ENCODE measurements around the gene NSMCE1.

NSMCE1 gene

DNA sequence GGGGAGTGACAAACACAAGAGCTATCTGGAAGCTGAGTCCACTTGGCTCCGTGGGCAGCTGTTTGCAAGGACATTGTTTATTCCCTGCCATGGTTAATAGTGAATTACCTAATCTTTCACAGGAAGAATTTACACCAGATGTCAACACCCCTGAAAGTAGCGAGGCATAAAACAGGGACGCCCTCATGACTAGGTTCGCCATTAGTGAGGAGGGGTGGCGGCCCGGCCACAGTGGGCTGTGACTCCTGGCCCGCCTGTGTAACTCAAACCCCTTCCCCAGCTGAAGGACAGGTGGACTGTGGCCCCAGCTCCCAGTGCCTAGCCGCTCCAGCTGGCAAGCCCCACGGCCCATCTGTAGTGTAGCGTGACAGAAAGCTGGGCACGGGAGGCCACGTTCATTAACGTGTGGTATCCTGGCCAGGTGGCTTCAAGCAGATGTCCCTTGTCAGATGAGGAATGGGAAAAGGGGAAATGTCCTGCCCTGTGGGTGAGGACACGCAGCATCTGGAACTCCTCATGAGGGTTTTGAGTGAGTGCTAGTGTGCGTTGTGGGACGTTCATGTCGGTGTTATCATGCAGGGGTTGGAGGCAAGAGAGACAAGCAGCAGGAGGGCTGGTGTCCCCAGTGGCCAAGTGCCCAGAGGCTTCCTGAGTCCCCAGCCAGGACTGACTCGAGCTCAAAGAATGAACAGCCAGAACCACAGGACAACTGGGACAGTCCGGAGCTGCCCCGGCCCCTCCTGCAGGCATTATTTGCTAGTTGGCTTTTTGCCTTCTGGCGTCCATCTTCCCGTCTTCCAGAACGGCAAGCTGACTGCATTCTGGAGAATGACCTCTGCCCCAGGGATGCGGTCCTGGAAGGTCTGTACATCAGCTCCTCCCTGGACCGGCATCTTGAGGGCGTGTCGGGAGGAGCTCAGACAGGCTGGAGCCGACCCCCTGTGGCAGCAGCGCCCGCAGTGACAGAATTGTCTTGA lies 46.0 kb downstream of the NSMCE1 start:
- H3K27me3 ChIP-seq (ENCODE audit: insufficient read depth, low read length): no peaks in the 10 kb centered on the region
- H3K36me3 ChIP-seq (ENCODE audit: insufficient read depth, low read length): no peaks in the 10 kb centered on the region
- H2AFZ ChIP-seq (ENCODE audit: low read length, unreplicated experiment): no peak overlapping the region
- no peaks in the 10 kb centered on the region for H3K79me2 ChIP-seq (ENCODE audit: control insufficient read depth, insufficient read depth, low read length, unreplicated experiment)
- peaks cover 10% of the 10 kb centered on the region for H3K4me1 ChIP-seq (ENCODE audit: control insufficient read depth, insufficient read depth, low read length, unreplicated experiment)
- no peak overlapping the region for H3K4me3 ChIP-seq (ENCODE audit: low read depth, low read length)
- no peak overlapping the region for H3K27ac ChIP-seq (ENCODE audit: low read depth, low read length)

DNA sequence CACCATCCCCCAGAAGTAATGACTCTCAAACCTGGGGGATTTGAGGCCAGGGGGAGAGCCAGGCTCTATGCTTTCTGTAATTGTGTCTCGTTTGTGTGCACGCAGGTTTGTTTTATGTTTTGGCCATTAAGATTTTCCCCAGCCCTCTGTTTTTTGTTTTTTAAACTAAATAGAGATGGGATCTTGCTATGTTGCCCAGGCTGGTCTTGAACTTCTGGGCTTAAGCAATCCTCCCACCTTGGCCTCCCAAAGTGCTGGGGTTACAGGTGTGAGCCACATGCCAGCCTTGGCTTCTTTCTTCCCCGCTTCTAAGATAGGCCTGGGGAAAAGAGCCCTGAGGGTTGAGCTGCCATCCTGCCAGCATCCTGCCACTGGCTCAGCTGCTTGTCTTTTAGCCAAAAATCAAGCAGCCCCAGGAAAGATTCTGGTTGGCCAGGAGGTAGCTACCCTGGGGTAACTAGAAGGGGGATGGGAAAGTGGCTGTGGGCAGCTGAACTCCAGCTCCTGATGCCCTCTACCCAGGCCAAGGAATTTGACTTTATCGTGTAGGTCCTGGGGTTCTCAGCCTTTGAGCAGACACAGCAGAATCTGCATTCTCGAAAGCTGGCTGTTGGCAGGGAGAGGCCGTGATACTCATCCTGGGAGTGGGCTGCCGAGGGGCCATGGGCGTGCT lies 46.9 kb downstream of the NSMCE1 start:
- Histone ChIP-seq H3K4me1 (ENCODE audit: control insufficient read depth, insufficient read depth, low read length, unreplicated experiment) (peaks cover 10% of the 10 kb centered on the region), H3K79me2 (ENCODE audit: control insufficient read depth, insufficient read depth, low read length, unreplicated experiment) (no peaks in the 10 kb centered on the region), H3K27me3 (ENCODE audit: insufficient read depth, low read length) (no peaks in the 10 kb centered on the region), H3K36me3 (ENCODE audit: insufficient read depth, low read length) (no peaks in the 10 kb centered on the region), H2AFZ (ENCODE audit: low read length, unreplicated experiment) (no peak overlapping the region), H3K27ac (ENCODE audit: low read depth, low read length) (no peak overlapping the region), H3K4me3 (ENCODE audit: low read depth, low read length) (no peak overlapping the region)

GRCh38 chr16:27220991-27221390 lies 47.6 kb downstream of the NSMCE1 start:
- Histone ChIP-seq H3K27me3 (ENCODE audit: insufficient read depth, low read length) (no peaks in the 10 kb centered on the region), H3K79me2 (ENCODE audit: control insufficient read depth, insufficient read depth, low read length, unreplicated experiment) (no peaks in the 10 kb centered on the region), H3K4me1 (ENCODE audit: control insufficient read depth, insufficient read depth, low read length, unreplicated experiment) (peaks cover 10% of the 10 kb centered on the region), H3K4me3 (ENCODE audit: low read depth, low read length) (no peak overlapping the region), H3K27ac (ENCODE audit: low read depth, low read length) (no peak overlapping the region), H3K36me3 (ENCODE audit: insufficient read depth, low read length) (no peaks in the 10 kb centered on the region), H2AFZ (ENCODE audit: low read length, unreplicated experiment) (no peak overlapping the region)

DNA sequence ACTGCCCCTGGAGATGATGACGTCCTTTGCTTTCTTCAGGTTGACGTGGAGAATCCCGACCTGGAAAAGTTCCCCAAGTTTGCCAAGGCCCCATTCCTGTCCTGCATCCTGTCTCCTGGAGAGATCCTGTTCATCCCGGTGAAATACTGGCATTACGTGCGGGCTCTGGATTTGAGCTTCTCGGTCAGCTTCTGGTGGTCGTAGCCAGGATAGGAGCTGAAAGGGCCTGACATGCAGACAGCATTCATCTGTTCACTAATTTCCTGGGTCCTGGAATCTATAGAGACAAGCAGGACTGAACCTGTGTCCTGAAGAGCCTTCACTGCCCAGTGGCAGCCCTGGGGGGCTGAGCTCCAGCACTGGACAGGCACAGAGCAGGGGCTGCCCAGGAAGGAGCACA lies 48.0 kb downstream of the NSMCE1 start:
- H3K27ac ChIP-seq (ENCODE audit: low read depth, low read length): no peak overlapping the region
- H3K79me2 ChIP-seq (ENCODE audit: control insufficient read depth, insufficient read depth, low read length, unreplicated experiment): no peaks in the 10 kb centered on the region
- no peaks in the 10 kb centered on the region for H3K36me3 ChIP-seq (ENCODE audit: insufficient read depth, low read length)
- H2AFZ ChIP-seq (ENCODE audit: low read length, unreplicated experiment): no peak overlapping the region
- no peaks in the 10 kb centered on the region for H3K27me3 ChIP-seq (ENCODE audit: insufficient read depth, low read length)
- peaks cover 10% of the 10 kb centered on the region for H3K4me1 ChIP-seq (ENCODE audit: control insufficient read depth, insufficient read depth, low read length, unreplicated experiment)
- no peak overlapping the region for H3K4me3 ChIP-seq (ENCODE audit: low read depth, low read length)

DNA sequence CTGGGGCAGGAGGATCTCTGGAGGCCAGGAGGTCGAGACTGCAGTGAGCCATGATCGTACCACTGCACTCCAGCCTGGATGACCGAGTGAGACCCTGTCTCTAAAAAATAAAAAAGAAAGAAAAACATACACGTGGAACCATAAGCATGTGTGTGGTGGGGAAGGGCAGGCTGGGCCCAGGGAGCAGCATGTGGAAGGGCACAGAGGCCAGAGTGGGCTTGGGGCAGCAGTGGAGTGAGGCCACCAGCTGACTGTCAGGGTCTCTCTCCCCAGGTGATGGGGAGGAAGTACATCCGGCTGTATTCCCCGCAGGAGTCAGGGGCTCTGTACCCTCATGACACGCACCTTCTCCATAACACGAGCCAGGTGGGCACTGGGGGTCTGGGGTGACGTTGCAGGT lies 48.5 kb downstream of the NSMCE1 start:
- Histone ChIP-seq H2AFZ (ENCODE audit: low read length, unreplicated experiment) (no peak overlapping the region), H3K4me3 (ENCODE audit: low read depth, low read length) (no peak overlapping the region), H3K27ac (ENCODE audit: low read depth, low read length) (no peak overlapping the region), H3K36me3 (ENCODE audit: insufficient read depth, low read length) (no peaks in the 10 kb centered on the region), H3K27me3 (ENCODE audit: insufficient read depth, low read length) (no peaks in the 10 kb centered on the region), H3K4me1 (ENCODE audit: control insufficient read depth, insufficient read depth, low read length, unreplicated experiment) (peaks cover 10% of the 10 kb centered on the region), H3K79me2 (ENCODE audit: control insufficient read depth, insufficient read depth, low read length, unreplicated experiment) (no peaks in the 10 kb centered on the region)

- Histone ChIP-seq H3K4me1 (ENCODE audit: control insufficient read depth, insufficient read depth, low read length, unreplicated experiment) (peaks cover 10% of the 10 kb centered on the region), H3K4me3 (ENCODE audit: low read depth, low read length) (no peak overlapping the region), H3K27ac (ENCODE audit: low read depth, low read length) (no peak overlapping the region), H3K36me3 (ENCODE audit: insufficient read depth, low read length) (no peaks in the 10 kb centered on the region), H2AFZ (ENCODE audit: low read length, unreplicated experiment) (no peak overlapping the region), H3K27me3 (ENCODE audit: insufficient read depth, low read length) (no peaks in the 10 kb centered on the region), H3K79me2 (ENCODE audit: control insufficient read depth, insufficient read depth, low read length, unreplicated experiment) (no peaks in the 10 kb centered on the region)
Observed at GRCh38 chr16:27219161-27219560, 49.4 kb downstream of the NSMCE1 start.

GRCh38 chr16:27218756-27219155 lies 49.8 kb downstream of the NSMCE1 start:
- Histone ChIP-seq H3K79me2 (ENCODE audit: control insufficient read depth, insufficient read depth, low read length, unreplicated experiment) (no peaks in the 10 kb centered on the region), H3K27me3 (ENCODE audit: insufficient read depth, low read length) (no peaks in the 10 kb centered on the region), H3K4me3 (ENCODE audit: low read depth, low read length) (no peak overlapping the region), H3K27ac (ENCODE audit: low read depth, low read length) (no peak overlapping the region), H3K4me1 (ENCODE audit: control insufficient read depth, insufficient read depth, low read length, unreplicated experiment) (peaks cover 10% of the 10 kb centered on the region), H2AFZ (ENCODE audit: low read length, unreplicated experiment) (no peak overlapping the region), H3K36me3 (ENCODE audit: insufficient read depth, low read length) (no peaks in the 10 kb centered on the region)

DNA sequence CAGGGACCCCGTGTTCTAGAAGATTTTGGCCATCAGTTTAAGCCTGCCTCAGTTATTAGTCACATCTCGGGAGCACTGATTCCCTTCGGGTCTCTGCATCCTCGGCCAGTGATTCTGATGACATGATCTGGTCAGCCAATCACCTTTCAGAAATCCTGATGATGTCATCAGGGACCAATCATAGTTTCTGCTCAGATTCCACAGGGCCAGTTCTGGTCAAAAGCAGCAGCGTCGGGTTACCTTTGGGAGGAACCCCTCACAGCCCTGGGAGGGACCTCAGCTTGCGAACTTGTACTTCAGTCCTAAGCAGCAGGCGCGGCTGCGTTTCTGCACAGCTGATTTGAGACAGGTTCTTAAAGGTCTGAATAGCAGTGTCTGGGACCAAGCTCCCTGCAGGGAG lies 51.3 kb downstream of the NSMCE1 start:
- Histone ChIP-seq H3K4me1 (ENCODE audit: control insufficient read depth, insufficient read depth, low read length, unreplicated experiment) (peaks cover under 1% of the 10 kb centered on the region), H2AFZ (ENCODE audit: low read length, unreplicated experiment) (no peak overlapping the region), H3K36me3 (ENCODE audit: insufficient read depth, low read length) (no peaks in the 10 kb centered on the region), H3K4me3 (ENCODE audit: low read depth, low read length) (no peak overlapping the region), H3K79me2 (ENCODE audit: control insufficient read depth, insufficient read depth, low read length, unreplicated experiment) (no peaks in the 10 kb centered on the region), H3K27me3 (ENCODE audit: insufficient read depth, low read length) (no peaks in the 10 kb centered on the region), H3K27ac (ENCODE audit: low read depth, low read length) (no peak overlapping the region)

GRCh38 chr16:27216297-27216885 lies 52.2 kb downstream of the NSMCE1 start:
- Histone ChIP-seq H3K4me1 (ENCODE audit: control insufficient read depth, insufficient read depth, low read length, unreplicated experiment) (no peaks in the 10 kb centered on the region), H3K27me3 (ENCODE audit: insufficient read depth, low read length) (no peaks in the 10 kb centered on the region), H3K27ac (ENCODE audit: low read depth, low read length) (no peak overlapping the region)

GRCh38 chr16:27215660-27216059 lies 52.9 kb downstream of the NSMCE1 start:
- no peak overlapping the region for H2AFZ ChIP-seq (ENCODE audit: low read length, unreplicated experiment)
- H3K27ac ChIP-seq (ENCODE audit: low read depth, low read length): no peak overlapping the region
- H3K27me3 ChIP-seq (ENCODE audit: insufficient read depth, low read length): no peaks in the 10 kb centered on the region
- H3K4me3 ChIP-seq (ENCODE audit: low read depth, low read length): no peak overlapping the region
- no peaks in the 10 kb centered on the region for H3K36me3 ChIP-seq (ENCODE audit: insufficient read depth, low read length)
- no peaks in the 10 kb centered on the region for H3K79me2 ChIP-seq (ENCODE audit: control insufficient read depth, insufficient read depth, low read length, unreplicated experiment)
- no peaks in the 10 kb centered on the region for H3K4me1 ChIP-seq (ENCODE audit: control insufficient read depth, insufficient read depth, low read length, unreplicated experiment)

More at GRCh38 chr16:27216297-27216885, 52.2 kb downstream of the NSMCE1 start:
- H2AFZ ChIP-seq (ENCODE audit: low read length, unreplicated experiment): no peak overlapping the region
- H3K4me3 ChIP-seq (ENCODE audit: low read depth, low read length): no peak overlapping the region
- no peaks in the 10 kb centered on the region for H3K79me2 ChIP-seq (ENCODE audit: control insufficient read depth, insufficient read depth, low read length, unreplicated experiment)
- no peaks in the 10 kb centered on the region for H3K36me3 ChIP-seq (ENCODE audit: insufficient read depth, low read length)

Measured in ACC112 (cell line).